Activated CD8-positive, alpha-beta memory T cell treated with anti-CD3 and anti-CD28 coated beads for 48 hours (primary cell): Measurements from ENCODE around the gene ACER3.
"Not testable (repeated sequence)": the region's sequence is repeated elsewhere in the genome, so short reads cannot be mapped to it uniquely, and the experiment has no call there.

Experiments used
- DNase-seq, 3 experiments: peaks; one replicate each; pipeline ENCODE4 v3.0.0-alpha.2; 2020; ENCODE audit warnings: low read depth in 2 of 3, low spot score in 2 of 3

Gene ACER3

GRCh38 chr11:76872959-76873827, 12.5 kb downstream of the ACER3 start:
- no peak for DNase-seq

DNA sequence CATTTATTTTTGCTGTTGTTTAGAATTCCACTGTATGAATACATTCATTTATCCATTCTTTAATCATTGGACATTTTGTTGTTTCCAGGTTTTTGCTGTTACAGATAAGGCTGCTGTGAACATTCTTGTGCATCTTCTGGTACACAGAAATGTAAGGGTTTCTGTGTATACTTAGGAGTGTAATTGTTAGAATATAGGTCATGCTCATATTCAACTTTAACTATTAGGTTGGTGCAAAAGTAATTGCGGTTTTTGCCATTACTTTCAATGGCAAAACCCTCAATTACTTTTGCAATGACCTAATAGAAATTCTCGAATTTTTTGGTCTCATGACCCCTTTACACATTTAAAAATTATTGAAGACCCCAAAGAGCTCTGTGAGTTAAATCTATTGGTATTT, 17.3 kb downstream of the ACER3 start:
- no peak for DNase-seq

DNA sequence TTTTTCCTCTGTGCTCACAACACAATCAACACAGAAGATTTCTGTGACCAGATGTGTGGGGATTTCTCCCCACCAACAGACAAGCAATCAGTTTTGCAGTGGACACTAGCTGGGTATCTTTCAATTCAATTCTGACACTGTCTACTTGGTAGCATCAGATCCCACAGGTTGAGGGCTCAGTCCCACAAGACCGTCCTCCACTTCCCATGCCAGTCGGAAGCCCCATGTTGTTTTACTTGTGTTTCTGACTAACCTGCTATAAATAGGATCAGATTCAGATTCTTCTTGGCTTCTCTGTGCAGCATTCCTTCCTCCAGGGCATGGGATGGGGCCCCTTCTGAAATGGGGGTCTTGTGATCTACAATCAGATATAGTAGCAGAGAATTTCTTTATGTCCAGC, 19.6 kb downstream of the ACER3 start:
- DNase-seq: no peak

DNA sequence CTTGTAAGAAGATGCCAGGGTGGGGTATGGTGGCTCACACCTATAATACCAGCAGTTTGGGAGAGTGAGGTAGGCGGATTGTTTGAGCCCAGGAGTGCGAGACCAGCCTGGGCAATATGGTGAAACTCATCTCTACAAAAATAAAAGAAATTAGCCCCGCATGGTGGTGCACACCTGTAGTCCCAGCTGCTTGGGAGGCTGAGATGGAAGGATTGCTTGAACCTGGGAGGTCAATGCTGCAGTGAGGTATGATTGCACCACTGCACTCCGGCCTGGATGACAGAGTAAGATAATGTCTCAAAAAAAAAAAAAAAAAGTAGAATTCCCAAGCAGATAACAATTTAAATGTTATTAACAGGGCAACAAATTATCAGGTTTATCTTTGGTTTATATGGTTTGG, 20.2 kb downstream of the ACER3 start:
- DNase-seq: no peak

DNA sequence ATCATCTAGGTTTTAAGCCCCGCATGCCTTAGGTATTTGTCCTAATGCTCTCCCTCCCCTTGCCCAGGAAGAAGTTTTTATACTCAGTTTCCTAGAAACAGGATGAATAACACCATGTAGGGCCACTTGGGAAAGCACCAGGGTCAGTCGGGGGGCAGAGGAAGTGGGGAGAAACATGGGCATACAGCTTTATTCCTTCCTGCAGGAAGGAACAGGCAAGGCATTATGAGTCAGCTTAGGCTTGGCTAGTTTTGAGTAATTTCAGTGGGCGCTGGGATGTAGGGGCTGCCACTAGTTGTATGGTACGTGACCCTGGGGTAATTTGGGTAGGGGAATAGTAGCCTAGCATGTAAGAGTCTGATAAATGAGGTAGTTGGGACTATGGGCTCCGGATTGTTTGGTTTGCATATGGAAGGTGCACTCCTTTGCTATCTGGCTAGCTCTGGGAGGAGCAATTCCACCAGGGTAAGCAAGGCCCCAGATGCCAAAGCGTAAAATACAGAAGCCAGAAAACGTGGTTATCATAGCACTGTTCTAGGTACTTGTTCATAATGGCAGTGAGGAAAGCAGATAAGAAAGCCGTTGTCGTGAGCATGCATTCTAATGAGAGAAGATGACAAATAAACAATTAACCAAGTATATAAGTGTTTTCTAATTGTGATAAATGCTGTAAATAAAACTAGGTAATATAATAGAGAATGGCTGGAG, 24.8 kb downstream of the ACER3 start:
- no peak for DNase-seq

GRCh38 chr11:76888989-76889388, 28.3 kb downstream of the ACER3 start:
- DNase-seq: no peak

GRCh38 chr11:76889411-76889975, 28.8 kb downstream of the ACER3 start:
- DNase-seq: no peak

- DNase-seq: no peak
These were observed 29.6 kb downstream of the ACER3 start for GRCh38 chr11:76890329-76890728.

GRCh38 chr11:76891285-76891684, 30.6 kb downstream of the ACER3 start:
- DNase-seq: no peak

GRCh38 chr11:76891793-76892192, 31.1 kb downstream of the ACER3 start:
- DNase-seq: no peak

DNA sequence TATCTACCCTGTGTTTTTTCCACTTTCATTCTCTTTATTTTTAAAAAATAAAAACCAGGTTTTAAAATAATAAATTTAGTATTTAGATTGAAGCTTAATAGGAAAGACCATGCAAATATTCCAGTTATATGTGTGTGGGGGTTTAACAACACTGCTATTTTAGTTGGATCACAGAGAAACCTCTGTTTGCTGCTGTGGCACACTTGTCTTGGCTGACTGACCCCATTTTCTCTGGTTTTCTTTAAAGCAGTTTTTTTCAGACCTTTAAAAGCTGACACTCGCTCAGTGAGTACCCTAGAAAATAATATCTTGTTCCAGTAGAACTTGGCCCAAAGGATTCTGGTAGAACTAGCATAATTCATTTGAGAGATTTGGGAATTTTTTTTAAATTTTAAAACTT, 31.6 kb downstream of the ACER3 start:
- DNase-seq: no peak

GRCh38 chr11:76897233-76897632, 36.5 kb downstream of the ACER3 start:
- DNase-seq: no peak

DNA sequence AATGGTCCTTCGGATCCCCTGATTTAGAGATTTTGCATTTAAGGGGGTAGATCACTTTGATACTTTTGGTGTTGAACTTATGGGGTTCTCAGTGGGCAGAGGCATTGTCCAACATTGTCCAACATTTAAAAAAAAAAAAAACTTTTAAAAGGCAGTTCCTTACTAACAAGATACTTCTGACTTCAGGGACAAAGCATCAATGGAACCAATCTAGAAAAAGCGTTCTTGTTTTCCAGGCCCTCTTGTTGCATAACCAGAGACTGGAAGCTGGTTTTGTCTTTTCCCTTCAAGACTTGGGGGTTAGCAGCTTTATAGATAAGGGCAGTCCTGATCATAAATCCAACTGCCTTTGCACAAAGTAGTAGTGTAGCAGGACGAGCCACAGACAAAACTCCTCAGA, 40.4 kb downstream of the ACER3 start:
- DNase-seq: no peak

DNA sequence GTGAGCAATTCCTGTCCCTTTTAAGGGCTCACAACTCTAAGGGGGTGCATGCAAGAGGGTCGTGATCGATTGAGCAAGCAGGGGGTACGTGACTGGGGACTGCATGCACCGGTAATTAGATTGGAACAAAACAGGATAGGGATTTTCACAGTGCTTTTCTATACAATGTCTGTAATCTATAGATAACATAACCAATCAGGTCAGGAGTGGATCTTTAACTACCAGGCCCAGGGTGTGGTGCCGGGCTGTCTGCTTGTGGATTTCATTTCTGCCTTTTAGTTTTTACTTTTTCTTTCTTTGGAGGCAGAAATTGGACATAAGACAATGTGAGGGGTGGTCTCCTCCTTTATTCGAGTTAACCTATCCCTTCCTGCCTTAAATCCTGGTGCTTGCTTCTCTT, 40.9 kb downstream of the ACER3 start:
- DNase-seq: not testable (repeated sequence)

DNA sequence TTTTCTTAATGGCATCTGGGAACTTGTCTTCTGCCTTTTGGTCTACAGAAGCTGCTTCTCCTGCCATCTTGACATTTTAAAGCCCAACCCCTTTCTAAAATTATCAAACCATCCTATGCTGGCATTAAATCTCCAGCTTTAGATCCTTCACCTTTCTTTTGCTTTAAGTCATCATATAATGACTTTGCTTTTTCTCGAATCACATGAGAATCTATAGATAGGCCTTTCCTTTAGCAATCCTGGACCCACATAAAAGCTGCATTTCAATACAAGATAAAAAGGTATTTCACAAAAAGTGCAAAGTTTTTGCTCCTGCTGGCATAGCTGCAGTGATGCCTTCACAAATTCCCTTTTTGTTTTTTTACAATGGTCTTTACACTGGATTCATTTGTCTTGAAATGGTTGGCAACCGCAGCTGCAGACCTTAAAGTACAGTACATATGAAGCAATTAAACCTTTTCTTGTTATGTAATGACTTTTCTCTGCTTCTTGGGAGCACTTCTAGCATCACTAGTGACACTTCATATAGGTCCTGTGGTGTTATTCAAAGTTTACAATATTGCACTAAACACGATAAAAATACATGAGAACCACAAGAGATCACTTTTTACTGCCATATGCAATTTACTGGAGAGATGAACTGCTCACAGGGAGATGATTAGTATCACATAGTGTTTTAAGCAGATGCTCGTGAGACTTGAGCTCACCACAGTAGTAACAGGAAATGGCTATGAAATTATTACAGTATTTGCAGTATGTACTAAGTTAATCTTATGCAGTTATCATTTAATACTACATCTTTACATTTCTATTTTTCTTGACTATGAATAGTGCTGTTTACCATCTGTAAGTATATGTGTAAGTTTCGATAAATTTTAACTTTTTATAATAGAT, 41.6 kb downstream of the ACER3 start:
- DNase-seq: no peak

GRCh38 chr11:76903325-76903724, 42.6 kb downstream of the ACER3 start:
- no peak for DNase-seq

- DNase-seq: no peak
These were observed 50.1 kb downstream of the ACER3 start for GRCh38 chr11:76910620-76911414.

DNA sequence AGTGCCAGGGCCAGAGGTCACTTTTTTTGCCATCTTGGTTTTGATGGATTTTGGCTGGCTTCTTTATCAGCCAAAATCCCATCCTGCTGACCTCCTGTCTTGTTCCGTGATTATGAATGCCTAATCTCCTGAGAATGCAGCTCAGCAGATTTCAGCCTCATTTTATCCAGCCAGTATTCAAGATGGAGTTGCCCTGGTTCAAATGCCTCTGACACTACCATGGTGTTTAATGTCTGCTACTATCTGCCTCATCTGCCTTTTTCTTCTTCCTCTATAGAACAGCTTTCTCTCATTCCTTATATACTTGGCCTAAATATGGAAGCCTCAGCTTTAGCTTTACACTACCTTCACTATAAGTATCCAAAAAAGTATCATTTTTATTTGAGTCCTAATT, 50.7 kb downstream of the ACER3 start:
- no peak for DNase-seq

GRCh38 chr11:76916712-76917111, 56.0 kb downstream of the ACER3 start:
- no peak for DNase-seq

DNA sequence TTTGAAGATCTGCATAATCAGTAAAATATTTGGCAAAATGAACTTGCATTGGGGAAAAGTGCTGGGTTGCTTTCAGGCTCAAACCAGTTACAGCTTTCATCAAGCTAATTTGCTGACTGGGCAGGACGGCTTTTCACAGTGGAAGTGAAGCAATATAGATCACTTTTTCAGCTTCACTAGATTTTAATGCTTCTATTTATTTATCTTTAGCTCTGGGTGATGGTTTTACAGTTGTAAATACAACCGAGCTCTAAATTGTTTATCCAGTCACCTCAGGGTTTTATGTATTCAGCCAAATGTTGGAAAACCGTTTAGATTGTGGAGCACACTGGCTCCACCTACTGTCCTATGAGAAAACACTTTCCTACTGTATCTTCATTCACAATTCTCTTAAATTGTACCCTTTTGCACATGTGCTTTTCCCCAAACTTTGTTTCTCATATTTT, 58.2 kb downstream of the ACER3 start:
- no peak for DNase-seq
